ENCODE measurements around the gene NPIPA8. TPM values are rescaled to one million over a fixed set of nuclear protein-coding genes. Genes with fewer than 3 reads are reported as not detected.
"Not testable (repeated sequence)": the region's sequence is repeated elsewhere in the genome, so short reads cannot be mapped to it uniquely, and the experiment has no call there.

Gene NPIPA8
- 0.80 TPM for total RNA-seq
- long read RNA-seq, partial matches to known transcripts: 0 of 1 reads
- long read RNA-seq, other reads (novel, unspliced or antisense): 1 of 1 reads

DNA sequence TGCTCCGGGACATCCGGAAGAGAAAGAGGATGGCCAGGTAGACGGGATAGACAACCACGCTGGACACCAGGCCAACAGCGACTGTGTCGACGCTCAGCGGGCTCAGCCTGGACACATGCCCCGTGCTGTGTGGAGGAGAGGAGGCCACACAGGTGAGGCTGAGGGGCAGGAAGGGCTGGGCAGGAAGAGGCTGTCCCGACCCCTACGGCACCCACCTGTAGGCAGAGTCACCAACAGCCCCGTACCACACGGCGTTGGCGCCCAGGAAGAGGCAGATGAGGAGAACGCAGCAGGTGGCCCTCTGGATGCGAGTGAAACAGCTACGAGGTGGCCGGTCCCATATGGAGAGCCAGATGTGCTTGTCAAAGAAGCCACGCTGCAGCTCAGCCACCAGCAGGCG lies at the start of gene NPIPA8:
Gene NPIPA8 (minus strand): TSS at position 101 of the 400 bp plus-strand sequence. CDS start 4,074 bp downstream, outside the sequence.
- DNase-seq; H3K36me3 ChIP-seq; H3K4me1 ChIP-seq; H3K4me3 ChIP-seq; H3K27me3 ChIP-seq (ENCODE audit: low read depth); intact Hi-C loops (cut with DNase I); H3K9me3 ChIP-seq; ATAC-seq; H3K27ac ChIP-seq: not testable (repeated sequence)

DNA sequence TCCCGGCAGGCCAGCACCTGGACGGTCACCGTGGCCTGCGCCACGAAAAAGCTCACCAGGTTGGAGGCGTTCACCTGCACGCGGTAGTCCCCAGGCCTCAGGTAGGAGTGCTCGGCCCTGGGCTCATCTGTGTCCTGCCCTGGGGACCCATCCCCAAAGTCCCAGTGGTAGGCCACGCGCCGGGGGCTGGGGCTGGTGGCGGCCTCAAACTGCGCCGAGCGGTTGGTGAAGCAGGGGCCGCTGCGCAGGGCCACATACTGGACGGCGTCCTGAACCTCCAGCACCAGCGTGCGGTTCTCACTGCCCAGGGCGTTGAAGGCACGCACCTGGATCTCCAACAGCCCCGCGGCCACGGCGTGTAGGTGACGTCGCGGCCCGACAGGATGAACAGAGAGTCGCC lies 48.7 kb upstream of the NPIPA8 start:
- intact Hi-C loops (cut with DNase I); H3K9me3 ChIP-seq; H3K4me1 ChIP-seq; DNase-seq; ATAC-seq; H3K27ac ChIP-seq; H3K4me3 ChIP-seq; H3K36me3 ChIP-seq; H3K27me3 ChIP-seq (ENCODE audit: low read depth): not testable (repeated sequence)

DNA sequence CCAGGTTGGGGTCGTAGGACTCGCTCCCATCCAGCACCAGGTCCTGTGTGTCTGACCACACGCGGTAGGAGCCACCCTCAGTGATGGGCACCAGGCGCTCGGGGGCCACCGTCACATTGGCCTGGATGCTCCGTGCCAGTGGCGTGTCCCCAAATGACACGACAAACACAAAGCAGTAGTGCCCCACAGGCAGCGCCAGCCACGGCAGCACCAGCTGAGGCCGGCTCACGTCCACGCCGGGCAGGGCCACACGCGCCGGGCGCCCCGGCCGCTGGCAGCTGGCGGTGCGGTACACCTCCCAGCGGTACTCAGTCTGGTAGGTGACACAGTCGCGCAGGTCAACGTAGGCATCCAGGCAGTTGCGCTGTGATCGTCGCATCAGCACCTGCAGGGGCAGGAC lies 48.3 kb upstream of the NPIPA8 start:
- intact Hi-C loops (cut with DNase I); DNase-seq; H3K4me1 ChIP-seq; H3K27me3 ChIP-seq (ENCODE audit: low read depth); H3K9me3 ChIP-seq; H3K4me3 ChIP-seq; H3K36me3 ChIP-seq; H3K27ac ChIP-seq: not testable (repeated sequence)
- ATAC-seq: peak in 1 of 2 donors; percentile 32

DNA sequence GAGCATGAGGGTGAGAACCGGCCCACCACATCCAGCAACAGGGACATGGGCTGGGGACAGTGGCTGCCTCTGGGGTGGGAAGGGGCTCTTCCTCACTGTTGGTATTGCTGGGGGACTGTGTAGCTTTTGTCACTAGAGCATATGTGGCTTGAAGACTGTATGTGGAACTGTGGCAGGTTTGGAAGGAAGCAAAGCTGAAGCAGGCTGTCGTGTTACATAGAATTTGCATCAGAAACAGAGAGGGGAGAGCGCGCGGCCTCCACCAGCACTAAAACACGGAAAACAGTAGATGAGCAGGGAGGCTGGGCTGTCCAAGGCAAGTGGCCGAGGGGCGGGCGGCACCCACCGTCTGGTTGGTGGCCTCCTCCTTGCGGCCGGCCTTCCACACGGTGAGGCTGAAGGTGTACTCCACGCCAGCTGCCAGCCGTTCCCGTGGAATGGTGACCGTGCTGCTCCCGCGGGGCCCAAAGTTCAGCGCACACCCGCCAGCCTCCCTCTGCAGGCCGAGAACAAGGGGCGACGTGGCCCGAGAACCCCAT lies 47.6 kb upstream of the NPIPA8 start:
- intact Hi-C loops (cut with DNase I); DNase-seq; H3K9me3 ChIP-seq; H3K27me3 ChIP-seq (ENCODE audit: low read depth); H3K27ac ChIP-seq; H3K36me3 ChIP-seq; H3K4me1 ChIP-seq; H3K4me3 ChIP-seq: not testable (repeated sequence)
- peak in 1 of 2 donors; percentile 55 for ATAC-seq

DNA sequence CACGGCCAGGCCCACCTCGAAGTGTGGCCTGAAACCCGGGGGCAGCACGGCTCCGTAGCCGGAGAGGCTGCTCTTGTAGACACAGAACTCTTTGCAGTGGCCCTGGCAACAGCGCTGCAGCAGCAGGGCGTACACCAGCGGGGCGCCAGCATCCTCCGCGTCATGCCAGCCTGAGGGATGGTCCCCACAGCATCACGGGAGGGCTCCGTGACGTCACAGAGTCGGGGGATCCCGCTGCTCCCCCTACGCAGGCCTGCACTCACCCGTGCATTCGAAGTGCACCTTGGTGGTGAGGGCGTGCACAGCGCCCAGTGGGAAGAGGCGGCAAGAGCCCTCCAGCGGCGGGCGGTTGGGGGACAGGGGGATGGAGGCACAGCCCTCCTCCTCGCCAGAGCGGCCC lies 46.2 kb upstream of the NPIPA8 start:
- H3K9me3 ChIP-seq; H3K4me3 ChIP-seq; intact Hi-C loops (cut with DNase I); H3K36me3 ChIP-seq; DNase-seq; H3K27me3 ChIP-seq (ENCODE audit: low read depth); ATAC-seq; H3K4me1 ChIP-seq; H3K27ac ChIP-seq: not testable (repeated sequence)

DNA sequence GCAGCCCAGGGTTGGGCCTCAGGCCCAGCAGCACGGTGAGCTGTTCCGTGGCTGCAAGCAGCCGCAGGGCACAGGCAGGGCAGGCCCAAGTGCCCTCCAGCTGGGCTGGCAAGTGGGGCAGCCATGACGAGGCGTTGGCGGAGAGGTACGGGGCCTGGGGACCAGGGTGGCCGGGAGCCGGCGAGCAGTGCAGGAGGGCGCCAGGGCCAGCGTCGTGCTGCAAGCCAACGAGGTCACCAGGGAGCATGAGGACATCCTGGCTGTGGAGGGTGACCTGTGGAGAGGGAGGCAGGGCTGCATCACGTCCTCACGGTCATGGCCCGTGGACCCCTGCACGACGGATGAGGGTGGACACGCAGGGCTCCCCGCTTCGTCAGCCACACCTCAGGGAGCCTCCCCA lies 11.2 kb upstream of the NPIPA8 start:
- DNase-seq; intact Hi-C loops (cut with DNase I): not testable (repeated sequence)

DNA sequence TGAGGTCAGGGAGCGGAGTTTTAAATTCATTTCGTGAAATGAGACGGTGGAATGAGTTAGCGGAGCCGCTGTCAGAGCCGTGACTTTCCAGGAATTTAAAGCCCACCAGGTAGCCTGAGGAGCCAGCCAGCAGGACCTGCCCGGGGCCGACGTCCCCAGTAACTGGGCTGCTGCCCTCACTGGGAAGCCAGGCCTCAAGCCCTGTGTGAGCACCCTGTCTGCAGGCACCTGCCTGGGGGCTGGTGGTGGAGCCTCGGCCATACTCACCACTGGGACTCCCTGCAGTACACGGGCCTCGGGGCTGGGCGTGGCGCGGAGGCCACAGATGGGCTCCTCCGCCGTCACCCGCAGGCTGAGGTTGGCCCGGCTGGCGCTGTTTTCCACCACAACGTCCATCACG lies 10.5 kb upstream of the NPIPA8 start:
- intact Hi-C loops (cut with DNase I): not testable (repeated sequence)

More for the DNA sequence above, 11.2 kb upstream of the NPIPA8 start:
- H3K27ac ChIP-seq; H3K4me3 ChIP-seq; ATAC-seq; H3K27me3 ChIP-seq (ENCODE audit: low read depth); H3K4me1 ChIP-seq; H3K9me3 ChIP-seq; H3K36me3 ChIP-seq: not testable (repeated sequence)

DNA sequence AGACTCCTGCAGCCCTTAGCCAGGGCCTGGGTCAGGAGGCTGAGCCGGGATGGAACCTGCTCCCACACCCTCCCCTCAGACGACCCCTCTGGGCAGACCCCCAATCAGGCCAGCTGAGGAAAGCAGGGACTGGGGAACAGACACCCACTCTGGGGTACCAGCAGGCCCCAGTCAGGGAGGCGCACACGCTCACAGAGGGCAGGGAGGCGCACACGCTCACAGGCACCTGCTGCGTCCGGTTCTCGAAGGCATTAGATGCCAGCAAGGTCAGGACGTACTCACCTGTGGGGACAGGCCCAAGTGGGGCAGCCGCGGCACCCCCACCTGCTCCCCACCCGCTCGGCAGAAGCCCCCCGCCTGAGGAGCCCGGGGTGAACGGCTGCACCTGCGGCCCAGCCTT lies 8.1 kb upstream of the NPIPA8 start:
- intact Hi-C loops (cut with DNase I); H3K36me3 ChIP-seq; H3K9me3 ChIP-seq; H3K4me1 ChIP-seq; DNase-seq; H3K27me3 ChIP-seq (ENCODE audit: low read depth); H3K27ac ChIP-seq; H3K4me3 ChIP-seq; ATAC-seq: not testable (repeated sequence)

More for the DNA sequence above, 10.5 kb upstream of the NPIPA8 start:
- H3K9me3 ChIP-seq; H3K4me1 ChIP-seq; H3K27ac ChIP-seq; H3K27me3 ChIP-seq (ENCODE audit: low read depth); ATAC-seq; H3K36me3 ChIP-seq; H3K4me3 ChIP-seq: not testable (repeated sequence)
- DNase-seq: peak; percentile 14

DNA sequence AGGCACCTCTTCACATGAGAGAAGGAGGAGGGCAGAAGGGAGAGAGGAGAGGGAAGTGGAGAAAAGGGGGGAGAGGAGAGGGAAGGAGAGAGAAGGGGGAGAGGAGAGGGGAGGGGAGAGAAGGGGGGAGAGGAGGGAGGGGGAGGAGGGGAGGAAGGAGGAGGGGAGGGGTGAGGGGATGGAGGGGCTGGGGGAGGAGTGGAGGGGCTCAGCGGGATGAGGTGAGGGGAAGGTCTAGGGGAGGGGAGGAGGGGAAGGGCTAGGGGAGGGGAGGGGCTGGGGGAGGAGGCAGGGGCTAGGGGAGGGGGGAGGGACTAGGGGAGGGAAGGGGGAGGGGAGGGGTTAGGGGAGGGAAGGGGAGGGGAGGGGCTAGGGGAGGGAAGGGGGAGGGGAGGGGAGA lies 5.5 kb upstream of the NPIPA8 start:
- H3K4me1 ChIP-seq; intact Hi-C loops (cut with DNase I); H3K4me3 ChIP-seq; H3K36me3 ChIP-seq; H3K9me3 ChIP-seq; ATAC-seq; H3K27ac ChIP-seq; DNase-seq; H3K27me3 ChIP-seq (ENCODE audit: low read depth): not testable (repeated sequence)

DNA sequence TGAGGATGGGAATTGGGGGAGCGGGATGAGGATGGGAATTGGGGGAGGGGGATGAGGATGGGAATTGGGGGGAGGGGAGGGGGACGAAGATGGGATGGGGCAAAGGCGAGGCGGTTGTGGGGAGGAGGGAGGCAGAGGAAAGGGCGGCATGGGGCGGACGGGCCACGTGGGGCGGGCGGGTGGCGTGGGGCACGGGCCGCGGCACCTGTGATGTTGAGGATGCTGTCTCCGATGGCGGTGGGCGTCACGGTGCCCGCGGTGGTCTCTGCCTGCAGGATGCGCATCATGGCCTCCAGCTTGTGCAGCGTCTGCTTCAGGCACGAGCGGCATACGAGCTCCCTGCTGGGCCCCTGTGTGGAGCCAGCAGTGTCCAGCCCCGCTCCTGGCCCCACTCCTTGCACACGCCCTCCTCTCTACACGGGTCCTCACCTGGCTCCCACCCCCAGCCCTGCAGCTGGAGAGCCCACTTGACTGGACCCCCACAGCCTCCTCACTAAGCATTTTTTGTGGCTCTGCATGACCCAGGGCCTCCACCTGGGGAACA lies 5.0 kb upstream of the NPIPA8 start:
- intact Hi-C loops (cut with DNase I); H3K27ac ChIP-seq; H3K9me3 ChIP-seq; H3K36me3 ChIP-seq; H3K4me3 ChIP-seq; H3K4me1 ChIP-seq; H3K27me3 ChIP-seq (ENCODE audit: low read depth): not testable (repeated sequence)
- DNase-seq: peak; percentile 2
- peak; percentile 21 to 70 for ATAC-seq

DNA sequence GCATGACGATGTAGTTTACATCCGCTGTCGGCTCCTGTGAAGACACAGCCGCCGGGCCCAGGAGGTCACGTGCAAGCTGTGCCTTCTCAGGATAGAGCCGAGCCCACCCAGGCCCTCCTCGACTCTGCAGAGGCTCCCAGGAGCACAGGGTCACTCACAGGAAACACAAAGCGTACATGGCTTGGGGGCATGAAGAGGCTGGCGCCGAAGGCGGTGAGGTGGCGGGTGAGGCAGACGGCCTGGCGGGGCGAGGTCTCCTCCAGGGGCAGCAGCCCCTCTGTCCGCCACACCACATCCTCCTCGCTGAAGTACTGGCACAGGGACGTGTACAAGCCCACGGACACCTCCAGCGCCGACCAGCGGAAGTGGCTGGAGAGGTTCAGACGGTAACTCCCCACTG lies 2.7 kb upstream of the NPIPA8 start:
- H3K27ac ChIP-seq; ATAC-seq; H3K4me3 ChIP-seq; H3K9me3 ChIP-seq; H3K36me3 ChIP-seq; H3K4me1 ChIP-seq; H3K27me3 ChIP-seq (ENCODE audit: low read depth); intact Hi-C loops (cut with DNase I): not testable (repeated sequence)
- DNase-seq: peak; percentile 5

DNA sequence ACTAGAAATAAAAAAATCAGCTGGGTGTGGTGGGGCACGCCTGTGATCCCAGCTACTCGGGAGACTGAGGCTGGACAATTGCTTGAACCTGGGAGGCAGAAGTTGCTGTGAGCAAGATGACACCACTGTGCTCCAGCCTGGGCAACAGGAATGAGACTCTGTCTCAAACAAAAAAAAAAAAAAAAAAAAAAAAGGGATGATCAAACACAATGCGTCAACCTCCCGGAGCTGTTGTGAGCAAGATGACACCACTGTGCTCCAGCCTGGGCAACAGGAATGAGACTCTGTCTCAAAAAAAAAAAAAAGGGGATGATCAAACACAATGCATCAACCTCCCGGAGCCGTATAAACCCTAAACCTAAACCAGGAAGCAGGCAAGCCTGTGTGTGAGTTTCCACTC lies 24.7 kb downstream of the NPIPA8 start:
- ATAC-seq; intact Hi-C loops (cut with DNase I): not testable (repeated sequence)

DNA sequence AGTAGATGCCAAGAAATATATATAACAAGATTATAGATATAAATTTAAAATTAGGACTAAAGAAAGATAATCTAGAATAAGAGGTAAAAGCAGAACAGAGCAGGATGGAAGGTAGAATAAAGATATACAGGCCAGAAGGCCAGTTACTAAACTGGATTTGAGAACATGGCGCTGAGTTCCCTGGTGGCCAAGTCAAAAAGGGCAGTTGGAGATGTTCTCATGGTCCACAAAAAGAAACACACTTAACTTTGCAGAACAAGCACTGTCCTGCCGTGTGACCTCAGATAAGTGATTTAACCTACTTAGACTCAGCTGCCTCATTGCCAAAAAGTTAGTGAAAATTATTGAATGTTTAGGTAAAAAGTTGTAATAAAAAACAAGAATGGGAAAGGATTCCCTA lies 27.4 kb downstream of the NPIPA8 start:
- H3K4me3 ChIP-seq; H3K27ac ChIP-seq; intact Hi-C loops (cut with DNase I); H3K4me1 ChIP-seq; DNase-seq; H3K9me3 ChIP-seq; H3K27me3 ChIP-seq (ENCODE audit: low read depth); ATAC-seq; H3K36me3 ChIP-seq: not testable (repeated sequence)

More for the DNA sequence above, 24.7 kb downstream of the NPIPA8 start:
- not testable (repeated sequence) for DNase-seq; H3K9me3 ChIP-seq; H3K27me3 ChIP-seq (ENCODE audit: low read depth); H3K27ac ChIP-seq; H3K4me1 ChIP-seq; H3K4me3 ChIP-seq; H3K36me3 ChIP-seq

DNA sequence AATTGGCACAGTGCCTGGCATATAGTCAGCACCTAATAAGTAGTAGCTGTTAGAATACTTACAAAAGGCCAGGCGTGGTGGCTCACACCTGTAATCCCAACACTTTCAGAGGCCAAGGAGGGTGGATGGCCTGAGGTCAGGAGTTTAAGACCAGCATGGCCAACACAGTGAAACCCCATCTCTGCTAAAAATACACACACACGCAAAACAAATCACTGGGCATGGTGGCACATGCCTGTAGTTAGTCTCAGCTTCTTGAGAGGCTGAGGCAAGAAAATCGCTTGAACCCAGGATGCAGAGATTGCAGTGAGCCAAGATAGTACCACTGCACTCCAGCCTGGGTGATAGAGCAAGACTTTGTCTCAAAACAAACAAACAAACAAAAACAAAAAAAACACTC lies 29.3 kb downstream of the NPIPA8 start:
- H3K4me3 ChIP-seq; H3K27ac ChIP-seq; intact Hi-C loops (cut with DNase I); DNase-seq; H3K4me1 ChIP-seq; H3K27me3 ChIP-seq (ENCODE audit: low read depth); ATAC-seq; H3K9me3 ChIP-seq; H3K36me3 ChIP-seq: not testable (repeated sequence)

Data from lower lobe of right lung (tissue), 2 donors.